GM18861 (cell line): ENCODE data around the gene TK2.

Experiments
- ATAC-seq: cut with Tn5 transposase; IDR thresholded peaks from one replicate; pipeline ENCODE4 v1.9.1; 2021; ENCODE audit not compliant: unreplicated experiment

TK2 gene

GRCh38 chr16:66547101-66547989 lies 2.6 kb downstream of the TK2 start:
- no peak for ATAC-seq

- ATAC-seq = no peak
Observed at GRCh38 chr16:66544016-66544757, 5.7 kb downstream of the TK2 start.

- no peak for ATAC-seq
Observed at GRCh38 chr16:66543541-66543940, 6.4 kb downstream of the TK2 start.

DNA sequence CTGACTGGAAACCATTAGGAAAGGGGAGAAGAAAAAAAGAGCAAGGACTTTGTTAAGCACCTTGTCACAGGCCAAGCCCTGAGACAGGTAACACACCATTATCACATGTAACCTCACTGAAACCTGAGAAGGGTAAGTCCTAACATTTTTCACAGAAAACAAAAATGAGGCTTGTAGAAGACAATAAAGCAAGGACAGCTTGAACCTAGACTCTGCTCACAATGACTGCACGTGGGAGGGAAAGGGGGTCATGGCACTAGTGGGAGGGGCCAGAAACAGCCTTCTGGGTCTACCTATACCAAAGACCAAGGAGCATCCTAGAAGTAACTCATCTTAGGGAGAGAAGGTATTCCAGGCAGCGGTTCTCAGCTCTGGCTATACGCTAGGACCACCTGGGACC lies 7.5 kb downstream of the TK2 start:
- no peak for ATAC-seq

- no peak for ATAC-seq
Observed at GRCh38 chr16:66541388-66542355, 8.2 kb downstream of the TK2 start.

DNA sequence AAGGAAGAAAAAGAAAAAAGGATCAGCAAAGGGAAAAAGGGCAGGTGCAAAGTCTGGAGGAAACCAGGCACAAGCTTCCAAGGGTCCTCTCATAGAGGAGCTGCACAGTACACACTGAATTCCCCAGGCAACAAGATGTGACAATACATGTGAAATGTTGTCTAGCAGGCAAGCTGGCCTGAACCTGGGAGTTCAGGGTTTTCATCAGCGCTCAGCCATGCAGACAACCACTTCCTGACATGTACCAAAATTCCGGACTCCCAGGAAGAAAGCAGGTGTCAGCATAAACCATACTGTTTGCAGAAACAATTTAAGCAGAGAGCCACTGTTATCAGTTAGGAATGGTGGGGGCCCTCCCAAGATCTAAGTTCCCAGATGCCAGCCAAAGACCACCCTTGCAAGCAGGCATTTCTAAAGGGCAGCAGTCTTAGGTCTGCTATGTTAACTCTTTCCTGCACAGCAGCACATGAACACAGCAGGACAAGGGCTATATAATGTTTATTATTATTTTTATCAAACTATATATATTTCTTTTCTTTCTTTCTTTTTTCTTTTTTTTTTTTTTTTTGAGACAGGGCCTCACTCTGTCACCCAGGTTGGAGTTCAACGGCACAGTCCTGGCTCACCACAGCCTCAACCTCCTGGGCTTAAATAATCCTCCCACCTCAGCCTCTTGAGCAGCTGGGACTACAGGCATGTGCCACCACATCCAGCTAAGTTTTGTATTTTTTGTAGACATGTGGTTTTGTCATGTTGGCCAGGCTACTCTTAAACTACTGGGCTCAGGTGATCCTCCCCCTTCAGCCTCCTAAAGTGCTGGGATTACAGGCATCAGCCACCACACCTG lies 10.1 kb downstream of the TK2 start:
- peak; percentile 72 for ATAC-seq

DNA sequence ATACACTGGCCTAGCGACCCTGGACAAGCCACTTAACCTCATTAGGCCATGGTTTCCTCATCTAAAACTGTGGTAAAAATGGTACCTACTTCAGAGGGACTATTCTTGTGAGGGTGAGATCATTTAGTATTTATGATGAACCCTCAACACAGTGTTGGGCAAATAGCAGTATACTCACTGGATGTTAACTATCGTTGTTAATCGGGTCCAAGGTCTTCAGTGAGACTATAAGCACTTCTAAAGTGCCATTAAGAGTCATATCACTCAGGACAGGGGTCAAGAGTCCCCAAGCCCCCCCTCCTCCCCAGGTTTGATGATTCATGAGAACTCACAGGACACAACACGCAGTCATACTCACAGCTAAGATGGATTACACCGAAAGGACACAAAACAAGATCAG lies 11.0 kb downstream of the TK2 start:
- ATAC-seq = no peak

DNA sequence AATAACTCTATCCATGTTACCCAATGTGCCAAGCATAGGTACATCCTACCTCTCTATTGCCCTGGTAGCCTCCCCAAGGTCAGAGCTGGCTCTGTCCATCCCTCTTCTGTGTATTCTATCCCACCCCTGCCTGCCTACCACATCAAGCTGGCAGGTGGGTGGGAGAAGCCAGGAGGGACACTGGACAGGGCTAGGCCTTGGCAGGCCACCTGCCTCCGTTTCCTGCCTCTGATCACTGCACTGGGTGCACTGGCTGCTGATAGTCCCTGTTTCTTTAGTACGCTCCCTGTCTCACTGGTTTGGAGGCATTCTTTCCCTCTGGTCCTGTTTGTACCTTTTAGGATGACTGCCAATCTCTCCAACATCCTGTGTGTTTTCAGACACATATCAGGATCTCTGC lies 12.7 kb downstream of the TK2 start:
- ATAC-seq = no peak

- ATAC-seq = no peak
Observed at GRCh38 chr16:66536525-66536924, 13.4 kb downstream of the TK2 start.

- no peak for ATAC-seq
Observed at GRCh38 chr16:66534376-66534799, 15.5 kb downstream of the TK2 start.

- no peak for ATAC-seq
Observed at GRCh38 chr16:66529475-66529874, 20.4 kb downstream of the TK2 start.

- no peak for ATAC-seq
Observed at GRCh38 chr16:66528294-66528693, 21.6 kb downstream of the TK2 start.

DNA sequence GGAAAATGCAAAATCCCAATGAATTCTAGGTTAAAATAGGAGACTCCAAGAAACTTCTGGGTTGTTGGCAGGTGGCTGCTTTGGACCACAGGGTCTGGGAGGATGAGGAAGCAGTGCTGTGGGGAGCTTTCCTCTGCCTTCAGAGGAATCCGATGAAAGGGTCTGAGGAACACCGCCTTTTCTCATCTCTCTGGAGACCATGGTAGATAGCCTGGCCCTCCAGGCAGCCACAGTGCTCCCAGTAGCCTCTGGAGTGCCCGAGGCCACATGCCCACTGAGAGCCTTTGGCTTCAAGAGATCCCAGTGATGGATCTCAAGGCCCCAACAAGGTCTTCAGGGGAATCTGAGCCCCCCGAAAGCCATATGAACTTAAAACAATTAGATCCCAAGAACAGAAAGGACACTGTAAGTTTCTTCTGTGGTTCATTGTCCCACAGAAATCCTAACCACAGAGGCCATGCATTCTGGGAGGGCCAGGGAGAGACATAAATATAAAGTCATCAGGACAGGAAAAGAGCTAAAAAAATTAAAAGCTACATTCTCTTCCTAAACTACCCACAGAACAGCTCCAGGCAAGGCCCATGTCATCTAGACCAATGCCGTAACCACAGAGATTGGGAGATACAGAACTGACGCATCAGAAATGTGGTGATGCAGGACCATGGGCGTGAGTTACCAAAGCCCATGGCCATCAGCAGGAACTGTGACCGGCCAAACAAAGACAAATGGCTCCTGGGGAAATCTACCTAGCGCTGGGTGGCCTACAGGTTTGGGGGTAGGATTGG lies 24.3 kb downstream of the TK2 start:
- no peak for ATAC-seq

DNA sequence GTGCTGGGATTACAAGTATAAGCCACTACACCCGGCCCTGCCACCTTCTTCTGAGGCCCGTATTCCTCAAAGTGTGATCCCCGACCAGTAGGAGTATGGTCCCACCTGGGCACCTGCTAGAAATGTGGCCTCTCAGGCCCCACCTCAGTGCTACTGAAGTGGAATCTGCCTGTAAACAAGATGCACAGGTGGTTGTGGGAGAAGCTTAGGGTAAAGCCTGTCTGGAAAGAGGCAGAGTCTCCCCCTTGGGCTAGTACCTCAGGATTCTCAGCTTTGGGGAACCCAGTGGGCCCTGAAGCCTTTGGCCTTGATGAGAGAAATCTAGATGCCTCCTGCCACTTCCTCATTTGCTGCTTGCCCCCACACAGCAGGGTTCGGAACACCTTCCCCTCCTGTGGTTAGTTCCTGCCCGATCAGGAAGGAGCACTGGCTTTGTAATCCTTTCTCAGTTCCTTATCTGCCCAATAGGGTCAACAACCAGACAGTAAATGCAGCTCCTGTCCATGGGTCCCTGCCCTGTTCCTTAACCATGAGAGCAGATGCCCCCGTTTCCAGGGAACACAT lies 25.2 kb downstream of the TK2 start:
- peak; percentile 60 for ATAC-seq

DNA sequence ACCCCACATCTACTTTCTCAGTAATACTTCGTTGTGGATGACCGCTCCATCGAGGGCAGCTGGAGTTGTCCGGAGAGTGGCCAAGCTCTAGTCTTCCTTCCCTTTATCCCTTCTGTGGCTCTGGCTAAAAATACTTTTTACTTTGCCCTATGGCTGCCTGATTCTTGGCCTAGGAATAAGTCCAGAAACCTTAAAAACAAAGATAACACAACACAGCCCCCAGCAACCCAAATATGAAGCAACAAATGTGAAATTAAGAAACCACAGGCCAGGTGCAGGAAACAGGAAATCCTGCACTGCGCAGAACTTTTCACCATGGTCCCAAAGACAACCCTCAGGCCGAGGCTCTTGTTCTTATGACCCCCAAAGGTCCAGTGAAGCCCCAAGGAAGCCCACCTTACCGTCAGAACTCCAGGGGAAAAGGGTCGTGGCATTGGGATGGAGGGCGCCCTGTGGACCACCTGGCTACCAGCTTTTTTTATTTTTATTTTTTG lies 26.0 kb downstream of the TK2 start:
- ATAC-seq = peak; percentile 43

DNA sequence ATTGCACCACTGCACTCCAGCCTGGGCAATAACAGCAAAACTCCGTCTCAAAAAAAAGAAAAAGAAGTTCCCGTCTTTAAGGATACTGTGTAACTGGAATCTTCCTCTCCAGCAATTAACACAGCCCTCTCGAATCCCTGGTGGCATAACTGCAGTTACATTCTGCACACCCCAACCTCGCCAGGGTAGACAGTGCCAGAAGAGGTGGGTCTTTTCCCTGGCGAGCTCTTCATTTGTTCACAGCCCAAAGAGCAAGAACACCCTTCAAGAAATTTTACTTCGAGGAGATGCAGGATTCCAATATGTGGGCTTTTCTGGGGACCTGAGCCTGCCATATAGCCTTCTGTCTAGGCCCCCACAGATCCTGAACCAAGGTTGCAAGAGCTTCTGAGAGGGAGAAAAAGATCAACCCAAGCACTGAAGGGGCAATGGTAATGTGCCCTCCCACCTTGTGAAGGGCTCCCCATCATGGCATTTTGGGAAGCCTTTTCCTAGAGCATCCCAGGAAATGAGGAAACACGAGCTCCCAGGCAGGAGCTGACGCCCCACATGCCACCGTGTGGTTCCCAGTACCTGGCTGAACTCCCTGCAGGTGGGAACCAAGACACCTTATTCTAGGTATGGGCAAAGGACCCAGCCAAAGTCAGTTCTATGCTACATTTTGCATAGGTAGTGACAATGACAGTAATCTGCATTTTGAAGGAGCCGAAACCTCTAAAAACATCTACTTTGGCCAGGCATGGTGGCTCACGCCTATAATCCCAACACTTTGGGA lies 26.9 kb downstream of the TK2 start:
- ATAC-seq = no peak

DNA sequence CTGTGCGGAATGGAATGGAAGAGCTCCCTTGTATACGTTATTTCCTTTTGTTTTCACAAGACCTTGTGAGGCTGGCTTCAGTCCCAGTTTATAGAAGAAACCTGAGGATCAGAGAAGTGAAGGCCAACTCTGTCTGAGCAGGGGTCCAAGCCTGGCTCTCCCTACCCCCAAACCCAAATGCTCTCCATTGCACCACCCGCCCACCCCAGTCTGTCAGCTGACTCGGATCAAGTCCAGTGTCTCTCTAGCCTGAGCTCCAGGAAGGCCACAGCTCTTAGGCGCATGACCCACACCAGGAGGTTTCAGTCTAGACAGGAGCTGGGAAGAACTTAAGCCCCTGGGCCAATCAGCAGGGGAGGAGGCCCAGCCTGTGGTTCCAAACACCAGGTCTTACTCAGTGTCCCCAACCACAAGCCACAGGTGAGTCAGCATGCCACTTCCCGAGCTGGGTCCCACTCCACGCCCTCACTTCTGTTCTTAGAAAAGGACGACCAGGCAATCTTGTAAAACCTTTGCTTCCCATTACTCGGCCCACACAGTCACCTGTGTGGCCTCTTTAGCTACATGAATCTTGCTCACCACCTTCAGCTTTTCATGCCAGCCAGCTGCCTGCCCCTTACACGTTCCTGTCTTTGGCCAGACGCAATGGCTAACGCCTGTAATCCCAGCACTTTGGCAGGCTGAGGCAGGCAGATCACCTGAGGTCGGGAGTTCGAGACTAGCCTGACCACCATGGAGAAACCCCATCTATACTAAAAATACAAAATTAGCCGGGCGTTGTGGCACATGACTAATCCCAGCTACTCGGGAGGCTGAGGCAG lies 27.8 kb downstream of the TK2 start:
- ATAC-seq = peak; percentile 39
